ENCODE data around the gene P2RY10. TPM values are rescaled to one million over a fixed set of nuclear protein-coding genes. Genes with fewer than 3 reads are reported as not detected.
"Not testable (repeated sequence)": the region's sequence is repeated elsewhere in the genome, so short reads cannot be mapped to it uniquely, and the experiment has no call there.

The P2RY10 gene
- polyA plus RNA-seq, 1 experiment: not detected

- no peaks in the 10 kb centered on the region for H3K36me3 ChIP-seq (ENCODE audit: control insufficient read depth, insufficient read depth, low read length)
- H3K4me3 ChIP-seq (ENCODE audit: low read depth, low read length): no peak overlapping the region
- H3K27me3 ChIP-seq (ENCODE audit: control insufficient read depth, insufficient read depth, low read length): no peaks in the 10 kb centered on the region
- ChIA-PET CTCF (interaction anchor here (1.1 kb wide), 1 partner anchor 44 kb away, joined by 3 read pairs; no protein-coding TSS in a partner anchor), POLR2A (no interaction called here)
- TF ChIP-seq CTCF (IDR thresholded peaks at IDR 0.05; ENCODE audit: insufficient read depth, low read depth, low read length): no peak
- no peak for DNase-seq (ENCODE audit: low read depth)
These were observed 52.8 kb downstream of the P2RY10 start for GRCh38 chrX:78997870-78998558.

- DNase-seq (ENCODE audit: low read depth); H3K36me3 ChIP-seq (ENCODE audit: control insufficient read depth, insufficient read depth, low read length); H3K4me3 ChIP-seq (ENCODE audit: low read depth, low read length); H3K27me3 ChIP-seq (ENCODE audit: control insufficient read depth, insufficient read depth, low read length); CTCF ChIA-PET; POLR2A ChIA-PET: not testable (repeated sequence)
These were observed 62.3 kb downstream of the P2RY10 start for GRCh38 chrX:79007540-79007939.

Other genes with a start within 250 kb of the P2RY10 start
- 0.05 and 0.07 TPM in 2 replicates for gene LPAR4, start 197.7 kb upstream of the P2RY10 start, polyA plus RNA-seq (2011; rRNA removed)
- gene GPR174, start 199.3 kb downstream of the P2RY10 start, polyA plus RNA-seq (2011; rRNA removed): not detected in 2 replicates